ENCODE measurements around the gene UQCR10.
"Not testable (repeated sequence)": the region's sequence is repeated elsewhere in the genome, so short reads cannot be mapped to it uniquely, and the experiment has no call there.

The UQCR10 gene

DNA sequence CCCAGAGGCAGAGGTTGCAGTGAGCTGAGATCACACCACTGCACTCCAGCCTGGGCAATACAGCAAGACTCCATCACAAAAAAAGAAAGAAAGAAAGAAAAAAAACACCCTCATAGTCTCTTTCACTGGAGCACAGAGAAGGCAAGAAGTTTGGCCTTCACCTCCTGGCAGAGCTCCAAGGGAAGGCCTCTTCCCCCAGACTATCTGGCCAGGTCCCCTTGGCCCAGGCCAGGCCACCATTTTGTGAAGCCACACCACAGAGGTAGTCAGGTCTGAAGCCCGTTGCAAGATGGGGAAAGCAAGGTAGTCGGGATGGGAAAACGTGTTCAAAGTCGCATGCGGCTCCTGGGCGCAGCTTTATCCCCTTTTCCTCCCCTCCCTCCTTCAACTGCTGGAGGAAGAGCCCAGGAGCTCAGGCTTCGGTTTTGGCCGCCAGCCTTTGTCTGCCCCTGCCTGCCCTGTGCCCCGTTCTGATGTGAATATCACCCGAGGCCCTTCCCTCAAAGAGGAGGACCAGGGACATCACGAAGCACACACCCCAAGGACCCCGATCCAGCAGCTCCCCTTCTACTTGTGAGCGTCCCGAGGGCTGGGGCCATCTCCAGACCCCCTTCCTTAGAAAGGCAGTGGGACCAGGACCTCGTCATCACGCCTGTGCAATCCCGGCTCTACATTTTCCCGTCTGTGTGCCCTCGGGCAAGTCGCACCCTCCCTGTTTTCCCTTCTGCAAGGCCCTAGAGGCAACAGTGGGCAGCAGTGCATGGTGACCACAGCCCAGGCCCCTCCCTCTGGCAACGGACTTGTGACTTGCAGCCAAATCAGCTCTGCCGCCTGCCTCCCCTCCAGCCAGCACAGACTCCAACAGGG lies 29.7 kb upstream of the UQCR10 start:
- DNase-seq (ENCODE audit: low spot score): no peak

GRCh38 chr22:29738118-29738815 lies 28.9 kb upstream of the UQCR10 start:
- no peak for DNase-seq (ENCODE audit: low spot score)

DNA sequence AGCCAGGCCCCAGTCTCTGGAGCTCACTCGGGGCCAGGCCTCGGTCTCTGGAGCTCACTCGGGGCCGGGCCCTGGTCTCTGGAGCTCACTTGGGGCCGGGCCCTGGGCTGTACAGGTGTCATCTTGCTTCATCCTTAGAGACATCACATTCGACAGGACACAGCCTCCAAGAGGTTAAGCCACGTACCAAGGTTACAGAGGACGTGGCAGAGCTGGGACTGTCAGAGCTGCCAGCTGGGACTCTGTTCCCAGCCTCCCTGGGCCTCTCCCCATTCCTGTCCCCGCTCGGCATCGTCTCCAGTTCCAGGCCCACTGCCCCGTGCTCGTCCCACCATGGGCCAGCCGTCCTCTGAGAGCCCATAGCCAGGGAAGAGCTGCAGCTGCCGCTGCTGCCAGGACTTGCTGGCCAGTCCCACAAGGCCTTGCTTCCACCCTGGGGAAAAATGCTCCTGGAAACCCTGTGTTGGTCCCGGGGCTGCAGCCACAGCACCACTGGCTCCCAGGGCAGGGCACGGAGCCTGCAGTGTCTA lies 27.8 kb upstream of the UQCR10 start:
- no peak for DNase-seq (ENCODE audit: low spot score)

GRCh38 chr22:29740216-29740615 lies 27.0 kb upstream of the UQCR10 start:
- no peak for DNase-seq (ENCODE audit: low spot score)

DNA sequence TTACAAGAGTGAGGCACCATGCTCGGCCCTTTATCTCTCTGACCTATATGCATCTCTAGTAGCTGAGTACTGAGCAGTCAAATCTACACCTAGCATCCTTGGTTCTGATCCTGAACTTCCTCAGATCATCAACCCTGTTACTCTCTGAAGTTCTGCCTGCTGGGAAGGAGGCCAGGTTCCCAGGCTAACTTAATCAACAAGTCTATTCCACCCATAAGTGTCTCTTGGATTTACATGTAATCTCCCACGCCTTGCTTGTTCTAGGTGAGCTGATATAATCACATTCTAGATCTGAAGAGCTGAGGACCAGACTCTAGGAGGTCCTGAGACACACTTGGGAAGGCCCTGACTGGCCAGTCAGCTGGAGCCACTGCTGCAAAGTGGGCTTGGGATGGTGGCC lies 25.2 kb upstream of the UQCR10 start:
- no peak for DNase-seq (ENCODE audit: low spot score)

DNA sequence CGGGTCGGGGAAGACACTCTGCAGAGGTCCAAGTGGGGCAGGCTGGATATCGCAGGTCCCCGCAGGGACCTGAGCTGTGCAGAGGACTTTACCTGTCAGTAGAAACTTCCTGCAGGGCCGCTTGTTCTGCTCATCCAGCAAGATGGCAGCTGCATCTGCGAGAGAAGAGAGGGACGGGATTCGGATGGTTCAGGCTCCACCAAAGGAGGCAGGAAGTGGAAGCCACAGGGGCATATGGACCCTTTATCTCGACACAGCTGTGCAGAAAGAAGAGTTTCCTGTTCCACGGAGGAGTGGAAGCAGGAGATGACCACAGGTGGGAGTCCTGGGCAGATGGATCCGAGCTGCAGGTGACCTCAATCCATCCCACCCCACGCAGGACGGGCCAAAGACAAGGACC lies 24.8 kb upstream of the UQCR10 start:
- DNase-seq (ENCODE audit: low spot score): no peak

GRCh38 chr22:29744902-29745301 lies 22.3 kb upstream of the UQCR10 start:
- no peak for DNase-seq (ENCODE audit: low spot score)

GRCh38 chr22:29747832-29748231 lies 19.3 kb upstream of the UQCR10 start:
- no peak for DNase-seq (ENCODE audit: low spot score)

DNA sequence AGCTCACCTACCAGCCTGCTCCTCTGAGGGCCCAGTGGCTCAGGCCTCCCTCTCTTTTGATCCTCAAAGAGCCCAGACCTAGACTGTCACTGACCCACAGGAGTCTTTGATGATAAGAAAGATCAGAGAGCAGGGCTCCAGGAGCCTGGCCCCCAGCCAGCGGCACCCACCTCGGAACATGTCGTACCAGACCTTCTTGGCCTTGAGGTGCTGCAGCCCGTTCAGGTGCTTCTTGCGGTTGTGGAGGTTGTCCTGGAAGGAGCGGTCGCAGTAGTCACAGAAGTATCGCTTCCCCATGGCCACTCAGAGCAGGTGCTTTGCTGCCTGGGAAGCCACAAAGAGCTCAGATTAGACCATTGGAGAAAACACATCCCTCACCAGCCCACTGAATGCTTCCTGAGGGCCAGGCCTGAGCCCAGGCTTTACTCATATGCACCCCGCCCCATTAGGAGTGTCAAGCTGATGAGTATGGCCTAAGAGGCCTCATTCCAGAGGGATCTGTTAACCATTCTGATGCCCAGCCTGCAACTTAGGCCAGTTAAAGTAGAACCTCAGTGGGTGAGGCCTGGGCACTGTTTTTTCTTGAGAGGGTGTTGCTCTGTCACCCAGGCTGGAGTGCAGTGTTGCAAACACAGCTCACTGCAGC lies 18.8 kb upstream of the UQCR10 start:
- no peak for DNase-seq (ENCODE audit: low spot score)

GRCh38 chr22:29750029-29750428 lies 17.1 kb upstream of the UQCR10 start:
- no peak for DNase-seq (ENCODE audit: low spot score)

DNA sequence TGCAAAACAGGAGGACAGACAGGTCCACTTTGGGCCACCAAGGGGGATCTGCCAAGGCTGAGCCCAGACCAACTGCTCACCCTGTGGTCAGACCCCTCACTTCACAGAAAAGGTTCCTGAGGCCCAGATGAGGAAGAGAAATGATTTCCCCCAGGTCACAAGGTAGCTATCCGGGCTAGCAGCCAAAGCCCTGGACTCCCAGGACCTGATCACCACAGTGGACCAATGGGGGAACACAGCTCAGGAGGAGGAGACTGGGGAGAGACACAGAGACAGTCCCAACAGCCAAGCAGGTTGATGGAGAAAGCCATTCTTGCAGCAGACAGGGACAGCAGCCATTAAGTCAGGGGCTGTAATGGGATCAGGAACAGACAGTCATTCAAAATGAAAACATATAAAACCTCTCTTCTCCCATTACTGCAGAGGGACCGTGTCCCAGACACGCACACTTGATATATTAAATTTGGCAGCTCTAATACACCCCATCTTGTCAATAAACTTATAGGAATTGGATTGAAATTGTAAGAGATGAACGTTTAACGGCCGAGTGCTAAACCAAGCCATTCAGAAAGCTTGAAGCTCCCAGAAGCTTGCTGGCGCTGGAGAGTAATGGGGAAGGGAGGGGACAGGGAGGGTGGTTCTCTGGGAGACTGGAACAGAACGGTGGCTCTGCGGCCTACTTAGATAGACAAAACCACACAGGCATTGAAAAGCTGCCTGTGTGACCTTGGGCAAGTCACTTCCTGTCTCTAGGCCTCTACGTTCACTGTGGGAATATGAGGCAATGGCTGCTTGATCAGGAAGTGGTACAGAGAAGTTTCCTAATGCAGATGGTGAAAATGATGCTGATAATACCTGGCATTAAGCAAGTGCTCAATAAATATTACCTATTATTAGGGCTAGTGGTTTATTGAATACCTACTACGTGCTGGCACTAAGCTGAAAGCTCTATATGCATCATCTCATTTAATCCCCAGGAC lies 16.3 kb upstream of the UQCR10 start:
- DNase-seq (ENCODE audit: low spot score): no peak

DNA sequence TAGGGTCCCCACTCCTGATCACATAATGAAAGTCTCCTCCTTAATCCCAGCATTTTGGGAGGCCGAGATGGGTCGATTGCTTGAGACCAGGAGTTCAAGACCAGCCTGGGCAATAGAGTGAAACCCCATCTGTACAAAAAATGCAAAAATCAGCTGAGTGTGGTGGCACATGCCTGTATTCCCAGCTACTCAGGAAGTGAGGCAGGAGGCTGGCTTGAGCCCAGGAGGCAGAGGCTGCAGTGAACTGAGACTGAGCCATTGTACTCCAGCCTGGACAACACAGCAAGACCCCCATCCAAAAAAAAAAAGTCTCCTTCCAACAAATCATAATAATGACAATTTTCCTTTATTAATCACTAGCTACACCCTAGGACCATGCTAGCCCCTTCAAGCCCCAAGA lies 15.5 kb upstream of the UQCR10 start:
- DNase-seq (ENCODE audit: low spot score): no peak

GRCh38 chr22:29753808-29754657 lies 13.1 kb upstream of the UQCR10 start:
- no peak for DNase-seq (ENCODE audit: low spot score)

DNA sequence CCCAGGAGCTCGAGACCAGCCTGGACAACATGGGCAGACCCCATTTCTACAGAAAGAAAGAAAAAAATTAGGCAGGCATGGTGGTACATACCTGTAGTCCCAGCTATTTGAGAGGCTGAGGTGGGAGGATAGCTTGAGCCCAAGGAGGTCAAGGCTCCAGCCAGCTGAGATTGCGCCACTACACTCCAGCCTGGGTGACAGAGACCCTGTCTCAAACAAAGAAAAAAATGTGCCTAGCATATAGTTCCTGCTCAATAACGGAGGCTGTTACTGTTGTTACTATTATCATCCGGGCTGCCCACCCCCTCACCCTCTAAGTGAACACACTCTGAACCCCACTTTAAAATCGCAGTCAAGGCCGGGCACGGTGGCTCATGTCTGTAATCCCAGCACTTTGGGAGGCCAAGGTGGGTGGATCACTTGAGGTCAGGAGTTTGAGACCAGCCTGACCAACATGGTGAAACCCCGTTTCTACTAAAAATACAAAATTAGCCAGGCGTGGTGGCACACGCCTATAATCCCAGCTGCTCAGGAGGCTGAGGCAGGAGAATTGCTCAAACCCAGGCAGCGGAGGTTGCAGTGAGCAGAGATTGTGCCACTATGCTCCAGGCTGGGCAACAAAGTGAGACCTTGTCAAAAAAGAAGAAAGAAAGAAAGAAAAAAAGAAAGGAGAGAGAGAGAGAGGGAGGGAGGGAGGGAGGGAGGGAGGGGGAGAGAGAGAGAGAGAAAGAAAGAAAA lies 12.3 kb upstream of the UQCR10 start:
- DNase-seq (ENCODE audit: low spot score): not testable (repeated sequence)

DNA sequence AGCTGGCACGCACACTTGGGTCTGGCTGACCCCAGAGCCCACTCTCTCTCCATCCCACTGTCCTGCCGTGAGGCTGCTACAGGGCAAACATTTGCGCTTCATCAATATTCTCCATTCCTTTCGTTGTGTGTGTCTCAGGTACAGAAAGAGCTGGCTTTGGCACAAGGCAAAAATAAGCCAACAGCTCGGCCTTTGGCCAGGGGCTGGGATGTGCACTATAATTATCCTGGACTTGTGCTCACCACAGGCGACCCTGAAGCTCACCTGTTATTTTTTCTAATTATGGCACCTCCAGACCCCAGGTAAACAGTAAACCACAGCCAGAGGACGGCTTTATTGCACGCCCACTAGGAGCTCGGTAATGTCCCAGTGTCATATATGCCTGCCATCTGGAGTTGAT lies 11.3 kb upstream of the UQCR10 start:
- no peak for DNase-seq (ENCODE audit: low spot score)

DNA sequence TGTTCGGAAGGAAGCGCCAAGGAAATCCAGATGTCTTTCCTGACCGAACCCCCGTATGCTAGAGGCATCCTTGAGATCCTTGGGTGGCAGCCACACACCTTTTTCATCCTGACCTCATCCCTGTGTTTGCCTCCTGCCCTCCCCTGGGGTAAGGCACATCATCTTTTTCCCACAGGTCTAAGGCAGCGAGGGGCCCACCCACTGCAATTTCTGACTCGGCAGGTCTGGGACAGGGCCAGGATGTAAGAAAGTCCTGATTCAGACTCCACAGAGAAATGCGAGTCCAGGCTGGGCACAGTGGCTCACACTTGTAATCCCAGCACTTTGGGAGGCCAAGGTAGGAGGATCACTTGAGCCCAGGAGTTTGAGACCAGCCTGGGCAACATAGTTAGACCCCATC lies 10.8 kb upstream of the UQCR10 start:
- no peak for DNase-seq (ENCODE audit: low spot score)

GRCh38 chr22:29757096-29757495 lies 10.1 kb upstream of the UQCR10 start:
- DNase-seq (ENCODE audit: low spot score): no peak

- no peak for DNase-seq (ENCODE audit: low spot score)
These were observed 9.0 kb upstream of the UQCR10 start for GRCh38 chr22:29758068-29758622.

- no peak for DNase-seq (ENCODE audit: low spot score)
These were observed 8.2 kb upstream of the UQCR10 start for GRCh38 chr22:29758959-29759358.

GRCh38 chr22:29762263-29762662 lies 4.9 kb upstream of the UQCR10 start:
- DNase-seq (ENCODE audit: low spot score): no peak

All from germinal center (tissue), 1 donor.